Mucosa of stomach (tissue), 1 donor: ENCODE data around the gene YIPF2.
"Not testable (repeated sequence)": the region's sequence is repeated elsewhere in the genome, so short reads cannot be mapped to it uniquely, and the experiment has no call there.

ENCODE experiments used
- H3K27me3 ChIP-seq: one replicate; pipeline ENCODE4 v1.7.0; 2013; ENCODE audit warnings: mild to moderate bottlenecking, low read length; ENCODE audit not compliant: control insufficient read depth, insufficient read depth
- H3K36me3 ChIP-seq: one replicate; pipeline ENCODE4 v1.7.0; 2013; ENCODE audit warnings: low read length; ENCODE audit not compliant: control insufficient read depth, insufficient read depth
- H3K4me1 ChIP-seq: one replicate; pipeline ENCODE4 v1.7.0; 2013; ENCODE audit warnings: mild to moderate bottlenecking, low read length; ENCODE audit not compliant: control insufficient read depth, insufficient read depth
- H3K4me3 ChIP-seq: one replicate; pipeline ENCODE4 v1.7.0; 2013; ENCODE audit warnings: low read length
- H3K9ac ChIP-seq: one replicate; pipeline ENCODE4 v1.7.0; 2013; ENCODE audit warnings: mild to moderate bottlenecking, low read length, moderate library complexity
- H3K9me3 ChIP-seq: one replicate; pipeline ENCODE4 v1.7.0; 2013; ENCODE audit warnings: mild to moderate bottlenecking, low read length, moderate library complexity; ENCODE audit not compliant: control insufficient read depth
- donor health status: Pancreatic carcinoma.

YIPF2 gene

DNA sequence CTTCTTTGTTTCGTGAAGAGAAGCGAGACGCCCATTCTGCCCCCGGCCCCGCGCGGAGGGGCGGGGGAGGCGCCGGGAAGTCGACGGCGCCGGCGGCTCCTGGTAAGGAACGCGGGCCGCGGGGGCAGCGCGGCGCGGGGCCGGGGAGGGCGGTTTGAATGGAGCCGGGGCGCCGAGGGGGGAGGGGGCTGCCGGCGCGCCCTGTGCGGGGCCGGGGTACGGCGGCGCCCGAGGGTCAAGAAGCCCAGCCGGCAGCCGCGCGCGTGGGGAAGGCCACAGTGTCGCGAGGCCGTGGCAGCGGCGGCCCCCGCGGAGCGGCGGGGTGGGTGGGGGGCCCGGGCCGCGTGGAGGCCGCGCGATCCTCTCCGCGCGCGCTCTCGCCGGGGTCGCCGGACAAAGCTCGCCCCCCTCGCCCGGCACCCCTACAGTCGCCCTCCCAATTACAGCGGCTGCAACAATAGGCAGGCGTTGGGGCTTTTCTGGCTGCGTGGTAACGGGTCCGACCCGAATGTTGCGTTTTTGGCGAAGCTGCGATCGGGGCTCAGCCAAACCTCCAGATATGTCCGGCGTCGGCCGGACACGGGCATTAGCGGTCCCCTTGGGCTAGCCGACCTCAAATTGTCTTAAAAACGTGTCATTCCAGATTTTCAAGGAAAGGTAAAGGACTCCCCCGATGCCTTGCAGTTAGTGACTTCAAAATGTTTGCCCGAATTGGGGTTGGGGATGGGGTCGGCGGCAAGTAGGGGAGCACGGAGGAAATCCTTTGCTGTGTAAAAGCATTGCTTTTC, 32.8 kb upstream of the YIPF2 start:
- no peaks in the 10 kb centered on the region for H3K27me3 ChIP-seq
- peak overlapping the region; percentile 46 for H3K4me3 ChIP-seq
- H3K36me3 ChIP-seq: no peaks in the 10 kb centered on the region
- peaks cover 25% of the 10 kb centered on the region for H3K4me1 ChIP-seq
- no peaks in the 10 kb centered on the region for H3K9me3 ChIP-seq
- H3K9ac ChIP-seq: peak overlapping the region; percentile 79

DNA sequence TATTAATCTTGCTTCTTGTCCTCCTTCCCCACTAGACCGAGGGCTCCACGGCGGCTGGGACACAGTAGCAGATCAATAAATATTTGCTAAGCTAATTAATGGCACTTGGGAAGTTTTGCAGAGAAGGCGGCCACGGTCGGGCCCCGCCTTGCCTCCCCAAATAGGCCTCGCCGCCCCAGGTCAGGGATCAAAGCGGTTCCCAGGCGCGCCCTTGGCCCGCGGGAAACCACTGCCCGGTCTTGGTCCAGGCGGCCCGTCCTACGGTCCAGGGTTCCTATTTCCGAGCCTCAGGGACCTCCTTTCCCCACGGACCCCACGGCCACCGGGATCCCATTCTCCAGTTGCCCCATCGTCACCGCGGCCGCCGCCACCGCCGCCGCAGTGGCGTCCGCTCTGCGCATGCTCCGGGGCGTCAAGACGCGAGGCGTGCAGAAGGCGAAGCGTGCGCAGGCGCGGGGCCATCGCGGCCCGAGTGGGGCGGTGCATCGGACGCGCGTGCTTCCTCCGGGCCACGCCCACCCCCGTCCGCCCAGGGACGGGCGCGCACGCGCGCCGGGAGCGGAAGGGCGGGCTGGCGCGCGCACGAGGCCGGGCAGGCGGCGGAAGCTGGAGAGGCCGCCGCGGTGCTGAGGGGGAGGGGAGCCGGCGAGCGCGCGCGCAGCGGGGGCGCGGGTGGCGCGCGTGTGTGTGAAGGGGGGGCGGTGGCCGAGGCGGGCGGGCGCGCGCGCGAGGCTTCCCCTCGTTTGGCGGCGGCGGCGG, 32.1 kb upstream of the YIPF2 start, which contains the start of gene SMARCA4:
SMARCA4 (plus strand) TSS at position 717 of the 759 bp plus-strand sequence. CDS start 23,122 bp downstream, outside the sequence.
- Histone ChIP-seq H3K9ac (peak within 1 kb of the TSS; percentile 83), H3K9me3 (no peaks in the 10 kb centered on the region), H3K4me3 (peak within 1 kb of the TSS; percentile 66), H3K4me1 (peaks cover 25% of the 10 kb centered on the region), H3K27me3 (no peaks in the 10 kb centered on the region), H3K36me3 (no peaks in the 10 kb centered on the region)

DNA sequence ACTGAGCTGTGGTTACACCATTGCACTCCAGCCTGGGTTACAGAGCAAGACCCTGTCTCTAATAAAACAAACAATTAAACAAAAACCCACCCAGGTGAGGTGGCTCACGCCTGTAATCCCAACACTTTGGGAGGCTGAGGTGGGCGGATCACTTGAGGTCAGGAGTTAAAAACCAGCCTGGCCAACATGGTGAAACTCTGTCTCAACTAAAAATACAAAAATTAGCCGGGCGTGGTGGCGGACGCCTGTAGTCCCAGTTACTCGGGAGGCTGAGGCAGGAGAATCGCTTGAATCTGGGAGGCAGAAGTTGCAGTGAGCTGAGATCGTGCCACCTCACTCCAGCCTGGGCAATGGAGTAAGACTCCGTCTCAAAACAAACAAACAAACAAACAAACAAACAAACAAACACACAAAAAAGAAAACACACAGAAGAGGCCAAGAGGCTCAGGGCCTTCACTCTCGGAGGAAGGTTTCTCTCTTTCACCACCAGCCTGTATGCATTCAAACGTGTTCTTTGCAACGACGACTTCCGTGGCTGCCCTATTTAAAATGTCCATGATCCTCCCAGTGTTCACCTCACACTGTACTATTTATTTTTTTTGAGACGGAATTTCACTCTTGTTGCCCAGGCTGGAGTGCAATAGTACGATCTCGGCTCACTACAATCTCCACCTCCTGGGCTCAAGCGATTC, 31.0 kb upstream of the YIPF2 start:
- not testable (repeated sequence) for H3K27me3 ChIP-seq, H3K36me3 ChIP-seq, H3K9me3 ChIP-seq, H3K4me3 ChIP-seq
- Histone ChIP-seq H3K4me1 (peaks cover 25% of the 10 kb centered on the region), H3K9ac (peak overlapping the region; percentile 83)

DNA sequence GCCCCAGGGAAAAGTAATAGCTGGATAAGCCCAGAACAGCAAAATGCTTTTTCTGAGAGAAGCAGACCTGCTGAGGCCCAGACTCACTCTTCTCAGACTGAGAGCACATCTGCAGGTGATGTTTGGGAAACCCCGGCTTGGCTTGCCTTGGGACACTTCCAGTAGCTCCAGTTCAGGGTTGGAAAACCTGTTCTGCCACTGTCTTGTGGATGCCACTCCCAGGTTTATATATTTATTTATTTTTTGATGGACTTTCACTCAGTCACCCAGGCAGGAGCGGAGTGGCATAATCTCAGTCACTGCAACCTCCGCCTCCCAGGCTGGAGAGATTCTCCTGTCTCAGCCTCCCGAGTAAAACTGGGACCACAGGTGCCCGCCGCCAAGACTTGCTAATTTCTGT, 24.4 kb upstream of the YIPF2 start:
- no peaks in the 10 kb centered on the region for H3K36me3 ChIP-seq
- no peaks in the 10 kb centered on the region for H3K27me3 ChIP-seq
- H3K4me3 ChIP-seq: no peak overlapping the region
- H3K9me3 ChIP-seq: no peaks in the 10 kb centered on the region
- H3K4me1 ChIP-seq: peaks cover 14% of the 10 kb centered on the region
- no peak overlapping the region for H3K9ac ChIP-seq

DNA sequence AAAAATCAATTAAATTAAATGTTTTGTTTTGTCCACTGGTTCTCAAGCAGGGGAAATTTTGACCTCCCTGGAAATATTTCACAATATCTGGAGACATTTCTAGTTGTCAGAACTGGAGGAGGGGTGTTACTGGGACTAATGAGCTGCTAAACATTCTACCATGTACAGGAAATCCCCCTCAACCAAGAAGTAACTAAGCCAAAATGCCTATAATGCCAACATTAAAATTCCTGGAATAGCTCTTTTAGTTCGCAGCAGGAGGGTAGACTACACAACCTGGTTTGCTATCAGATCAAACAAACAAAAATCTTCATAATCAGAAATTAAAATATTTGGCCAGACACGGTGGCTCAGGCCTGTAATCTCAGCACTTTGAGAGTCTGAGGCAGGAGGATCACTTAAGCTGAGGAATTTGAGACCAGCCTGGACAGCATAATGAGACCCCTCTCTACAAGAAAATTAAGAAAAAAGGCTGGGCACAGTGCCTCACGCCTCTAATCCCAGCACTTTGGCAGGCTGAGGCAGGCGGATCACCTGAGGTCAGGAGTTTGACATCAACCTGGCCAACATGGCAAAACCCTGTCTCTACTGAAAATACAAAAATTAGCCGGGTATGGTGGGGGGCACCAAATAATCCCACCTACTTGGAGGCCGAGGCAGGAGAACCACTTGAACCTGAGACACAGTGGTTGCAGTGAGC, 18.7 kb upstream of the YIPF2 start:
- no peaks in the 10 kb centered on the region for H3K36me3 ChIP-seq
- H3K9me3 ChIP-seq: no peaks in the 10 kb centered on the region
- no peaks in the 10 kb centered on the region for H3K27me3 ChIP-seq
- peaks cover 9% of the 10 kb centered on the region for H3K4me1 ChIP-seq
- H3K9ac ChIP-seq: no peak overlapping the region
- H3K4me3 ChIP-seq: no peak overlapping the region

DNA sequence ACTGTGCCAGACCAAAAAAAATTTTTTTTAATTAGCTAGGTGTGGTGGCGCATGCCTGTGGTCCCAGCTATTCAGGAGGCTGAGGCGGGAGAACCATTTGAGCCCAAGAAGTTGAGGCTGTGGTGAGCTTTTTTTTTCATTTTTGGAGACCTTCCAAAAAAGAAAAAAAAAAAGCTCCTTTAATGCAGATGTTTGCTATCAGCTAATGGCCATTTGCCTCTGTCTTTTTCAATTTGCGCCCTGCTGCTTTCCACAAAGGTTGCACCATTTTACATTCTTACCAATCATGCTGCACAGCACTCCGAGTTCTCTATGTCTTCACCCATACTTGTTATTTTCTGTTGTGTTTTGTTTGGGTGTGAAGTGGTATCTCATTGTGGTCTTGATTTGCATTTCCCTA, 16.8 kb upstream of the YIPF2 start:
- H3K9me3 ChIP-seq: no peaks in the 10 kb centered on the region
- H3K9ac ChIP-seq: no peak overlapping the region
- H3K36me3 ChIP-seq: no peaks in the 10 kb centered on the region
- H3K4me1 ChIP-seq: peaks cover 22% of the 10 kb centered on the region
- no peak overlapping the region for H3K4me3 ChIP-seq
- H3K27me3 ChIP-seq: no peaks in the 10 kb centered on the region

DNA sequence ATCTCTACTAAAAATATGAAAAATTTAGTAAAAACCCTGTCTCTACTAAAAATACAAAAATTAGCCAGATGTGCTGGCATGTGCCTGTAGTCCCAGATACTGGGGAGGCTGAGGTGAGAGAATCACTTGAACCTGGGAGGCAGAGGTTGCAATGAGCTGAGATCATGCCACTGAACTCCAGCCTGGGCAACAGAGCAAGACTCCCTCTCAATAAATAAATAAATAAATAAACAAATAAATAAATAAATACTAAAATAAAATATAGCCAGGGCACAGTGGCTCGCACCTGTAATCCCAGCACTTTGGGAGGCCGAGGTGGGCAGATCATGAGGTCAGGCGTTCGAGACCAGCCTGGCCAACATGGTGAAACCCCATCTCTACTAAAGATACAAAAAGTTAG, 15.0 kb upstream of the YIPF2 start:
- H3K9me3 ChIP-seq: not testable (repeated sequence)

DNA sequence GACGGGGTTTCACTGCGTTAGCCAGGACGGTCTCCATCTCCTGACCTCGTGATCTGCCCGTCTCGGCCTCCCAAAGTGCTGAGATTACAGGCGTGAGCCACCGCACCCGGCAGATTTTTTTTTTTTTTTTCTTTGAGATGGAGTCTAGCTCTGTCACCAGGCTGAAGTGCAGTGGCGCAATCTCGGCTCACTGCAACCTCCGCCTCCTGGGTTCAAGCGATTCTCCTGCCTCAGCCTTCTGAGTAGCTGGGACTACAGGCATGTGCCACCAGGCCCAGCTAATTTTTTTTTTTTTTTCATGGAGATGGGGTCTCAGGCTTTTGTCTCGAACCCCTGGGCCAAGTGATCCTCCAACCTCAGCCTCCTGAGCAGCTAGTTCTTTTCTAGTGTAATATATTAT, 13.2 kb upstream of the YIPF2 start:
- not testable (repeated sequence) for H3K36me3 ChIP-seq, H3K27me3 ChIP-seq, H3K4me3 ChIP-seq, H3K9me3 ChIP-seq, H3K9ac ChIP-seq
- H3K4me1 ChIP-seq: peaks cover 29% of the 10 kb centered on the region

More for the DNA sequence above, 15.0 kb upstream of the YIPF2 start:
- not testable (repeated sequence) for H3K36me3 ChIP-seq, H3K27me3 ChIP-seq, H3K4me3 ChIP-seq
- Histone ChIP-seq H3K9ac (peak overlapping the region; percentile 1), H3K4me1 (peaks cover 31% of the 10 kb centered on the region)

DNA sequence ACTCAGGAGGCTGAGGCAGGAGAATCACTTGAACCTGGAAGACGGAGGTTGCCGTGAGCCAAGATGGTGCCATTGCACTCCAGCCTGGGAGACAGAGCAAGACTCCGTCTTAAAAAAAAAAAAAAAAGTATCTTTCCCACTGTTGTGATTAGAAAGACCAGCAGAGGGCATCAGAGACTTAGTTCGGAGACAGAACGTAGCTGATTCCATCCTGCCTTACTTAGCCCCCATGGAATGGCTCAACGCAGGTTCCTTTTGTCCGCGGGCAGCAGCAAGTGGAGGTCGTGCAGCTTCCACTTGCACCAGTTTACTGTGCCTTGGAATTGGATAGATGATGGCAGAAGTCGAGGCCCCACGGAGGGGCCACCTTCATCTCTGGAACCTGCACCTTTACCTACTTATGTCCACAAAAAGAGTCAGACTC, 8.2 kb upstream of the YIPF2 start:
- Histone ChIP-seq H3K27me3 (no peaks in the 10 kb centered on the region), H3K4me3 (no peak overlapping the region), H3K36me3 (no peaks in the 10 kb centered on the region), H3K9me3 (no peaks in the 10 kb centered on the region), H3K4me1 (peaks cover 24% of the 10 kb centered on the region), H3K9ac (no peak overlapping the region)

DNA sequence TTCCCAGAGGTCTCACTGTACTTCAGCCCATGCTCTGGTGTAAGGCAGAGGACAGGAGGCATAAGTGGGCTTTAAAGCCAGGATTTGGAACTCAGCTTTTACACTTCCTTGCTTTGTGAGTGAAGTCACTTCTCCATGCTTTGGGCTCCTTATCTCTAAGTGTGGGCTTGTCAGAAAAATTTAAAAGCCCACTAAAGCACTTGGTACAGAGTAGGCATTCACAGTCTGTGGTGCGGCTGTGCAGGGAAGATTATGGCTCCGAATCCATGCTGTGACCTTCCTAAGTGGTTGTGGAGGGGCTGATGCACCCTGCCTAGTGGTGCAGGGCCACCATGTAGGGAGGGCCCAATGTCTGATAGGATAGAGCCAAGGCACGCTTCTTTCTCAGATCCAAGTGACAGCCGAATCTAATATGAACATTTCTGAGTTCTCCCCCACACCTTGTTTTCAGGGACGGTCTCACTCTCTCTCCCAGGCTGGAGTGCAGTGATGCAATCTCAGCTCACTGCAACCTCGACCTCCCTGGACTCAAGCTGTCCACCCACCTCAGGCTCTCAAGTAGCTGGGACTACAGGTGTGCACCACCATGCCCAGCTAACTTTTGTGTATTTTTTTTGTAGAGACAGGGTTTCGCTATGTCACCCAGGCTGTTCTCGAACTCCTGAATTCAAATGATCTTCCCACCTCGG, 7.1 kb upstream of the YIPF2 start:
- Histone ChIP-seq H3K9me3 (no peaks in the 10 kb centered on the region), H3K36me3 (no peaks in the 10 kb centered on the region), H3K9ac (no peak overlapping the region), H3K27me3 (no peaks in the 10 kb centered on the region), H3K4me1 (peaks cover 16% of the 10 kb centered on the region), H3K4me3 (no peak overlapping the region)

DNA sequence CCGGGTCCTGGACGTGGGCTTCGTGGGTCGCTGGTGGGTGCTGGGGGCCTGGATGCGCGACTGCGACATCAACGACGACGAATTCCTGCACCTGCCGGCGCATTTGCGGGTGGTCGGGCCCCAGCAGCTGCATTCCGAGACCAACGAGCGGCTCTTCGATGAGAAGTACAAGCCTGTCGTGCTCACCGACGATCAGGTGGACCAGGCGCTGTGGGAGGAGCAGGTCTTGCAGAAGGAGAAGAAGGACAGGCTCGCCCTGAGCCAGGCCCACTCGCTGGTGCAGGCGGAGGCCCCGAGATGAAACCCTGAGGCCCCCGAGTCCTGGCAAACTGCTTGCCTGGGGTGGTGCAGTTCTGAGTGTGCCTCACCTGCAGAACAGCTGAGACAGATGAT, 959 bp upstream of the YIPF2 start:
- peaks cover 17% of the 10 kb centered on the region for H3K4me1 ChIP-seq
- no peaks in the 10 kb centered on the region for H3K9me3 ChIP-seq
- H3K4me3 ChIP-seq: peak overlapping the region; percentile 46
- H3K36me3 ChIP-seq: no peaks in the 10 kb centered on the region
- H3K27me3 ChIP-seq: no peaks in the 10 kb centered on the region
- H3K9ac ChIP-seq: peak overlapping the region; percentile 88
